Prostate gland (tissue), 2 donors: ENCODE data around the gene CRYBB1.

Experiments used
- CTCF ChIP-seq, 4 experiments: fragments of 200-600 bp in 2 of 4; fragments of 450-650 bp in 2 of 4; sonication (generic) in 2 of 4; IDR thresholded peaks; 1 replicate in 3 of 4; 2 replicates in 1 of 4; pipeline ENCODE4 v1.5.1; 2016 to 2019; ENCODE audit warnings: antibody characterized with exemption in 4 of 4, mild to moderate bottlenecking in 2 of 4, moderate library complexity in 2 of 4
- POLR2A ChIP-seq: fragments of 450-650 bp; IDR thresholded peaks from one replicate; pipeline ENCODE4 v1.6.1; 2016; ENCODE audit warnings: antibody characterized with exemption, mild to moderate bottlenecking

- TF ChIP-seq CTCF (IDR thresholded peaks at IDR 0.05) (no peak), POLR2A (no peak)
Observed at GRCh38 chr22:26602127-26602526, 15.7 kb downstream of the CRYBB1 start.
